H4 (cell line): ENCODE data around the gene EPB41L5. TPM values are rescaled to one million over a fixed set of nuclear protein-coding genes. Genes with fewer than 3 reads are reported as not detected.
"Not testable (repeated sequence)": the region's sequence is repeated elsewhere in the genome, so short reads cannot be mapped to it uniquely, and the experiment has no call there.

Experiments used
- DNase-seq: peaks from one replicate; pipeline ENCODE4 v3.0.0-alpha.2; 2015; ENCODE audit warnings: low spot score
- total RNA-seq: library from RNA; depleted of rRNA; stranded (reverse); fragments of >200 nt; shearing (Covaris generic); gene quantifications from 2 replicates; pipeline ENCODE4 v1.2.3, GENCODE V29; 2014; rRNA removed

The EPB41L5 gene
- total RNA-seq, result 3.5 and 6.6 TPM in 2 replicates

GRCh38 chr2:120012771-120013596 lies at the start of gene EPB41L5:
EPB41L5 (plus strand) TSS chr2:120013077; CDS start chr2:120019085, 6,008 bp downstream.
- peak; percentile 67 for DNase-seq

DNA sequence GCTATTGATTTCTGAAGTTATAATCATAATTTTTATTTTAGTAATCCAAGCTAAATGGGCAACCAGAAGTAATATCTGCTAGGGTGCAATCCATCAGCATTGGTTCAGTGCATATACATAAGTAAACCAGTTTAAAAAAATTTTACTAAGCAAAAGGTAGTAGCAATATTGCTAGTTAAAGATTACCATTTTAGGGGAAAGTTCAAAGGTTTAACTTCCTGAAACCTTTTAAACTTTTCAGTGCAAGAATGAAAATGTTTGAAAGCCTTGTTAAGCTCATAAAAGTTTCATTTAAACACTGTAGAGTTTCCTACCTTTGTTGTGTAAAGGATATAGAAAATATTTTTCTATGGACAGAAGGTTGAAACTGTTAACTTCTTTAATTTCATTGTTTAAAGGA lies 31.0 kb upstream of the EPB41L5 start:
- DNase-seq, result no peak

DNA sequence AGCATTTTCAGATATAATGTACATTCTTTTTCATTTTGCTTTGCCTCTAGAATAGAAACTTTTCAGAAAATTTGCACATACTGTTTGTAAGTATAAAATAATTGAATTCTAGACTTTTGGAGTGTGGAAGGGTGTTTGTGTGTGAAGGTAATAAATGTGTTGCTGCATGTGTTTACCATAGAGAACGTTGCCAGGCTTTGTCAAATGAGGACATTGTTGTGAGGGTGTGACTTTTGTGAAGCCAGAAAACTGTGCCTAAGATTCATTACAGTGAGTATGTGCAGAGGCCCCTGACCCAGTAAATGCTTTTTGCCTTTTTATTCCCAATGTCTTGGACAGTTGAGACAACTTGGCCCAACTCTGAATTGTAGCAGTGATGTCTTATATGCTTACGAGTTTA lies 30.4 kb upstream of the EPB41L5 start:
- no peak for DNase-seq

GRCh38 chr2:119983108-119983507 lies 29.8 kb upstream of the EPB41L5 start:
- DNase-seq, result no peak

GRCh38 chr2:119996148-119996547 lies 16.7 kb upstream of the EPB41L5 start:
- DNase-seq, result no peak

GRCh38 chr2:119996896-119997891 lies 15.7 kb upstream of the EPB41L5 start:
- not testable (repeated sequence) for DNase-seq

GRCh38 chr2:120001471-120001870 lies 11.4 kb upstream of the EPB41L5 start:
- no peak for DNase-seq

GRCh38 chr2:120004254-120004653 lies 8.6 kb upstream of the EPB41L5 start:
- DNase-seq, result no peak

DNA sequence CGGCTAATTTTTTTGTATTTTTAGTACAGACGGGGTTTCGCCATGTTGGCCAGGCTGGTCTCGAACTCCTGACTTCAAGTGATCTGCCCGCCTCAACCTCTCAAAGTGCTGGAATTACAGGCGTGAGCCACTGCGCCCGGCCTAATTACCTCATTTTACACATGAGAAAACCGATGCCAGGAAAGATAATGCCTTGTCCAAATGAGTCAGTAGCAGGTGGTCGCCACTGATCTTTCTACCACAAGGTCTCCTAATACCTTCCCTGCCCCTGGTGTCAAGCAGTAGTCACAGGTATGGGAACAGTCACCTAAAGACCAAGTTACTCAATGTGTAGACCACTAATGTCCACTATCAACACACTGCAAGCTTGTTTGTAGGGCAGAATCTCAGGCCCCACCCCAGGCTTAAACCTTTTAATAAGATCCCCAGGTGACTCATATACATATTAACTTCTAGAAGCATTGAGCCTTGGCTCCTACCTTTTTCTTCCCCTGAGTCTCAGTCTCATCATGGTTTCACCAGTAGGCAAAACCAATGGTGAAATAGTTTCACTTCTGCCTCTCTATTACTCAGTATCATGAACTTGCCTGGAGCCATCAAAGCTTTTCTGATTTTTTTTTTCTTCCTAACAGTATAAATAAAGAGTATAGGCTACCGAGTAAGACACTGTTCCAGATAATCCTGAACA lies 6.9 kb upstream of the EPB41L5 start:
- no peak for DNase-seq

- DNase-seq, result no peak
These were observed 5.0 kb upstream of the EPB41L5 start for GRCh38 chr2:120007851-120008250.

GRCh38 chr2:120012363-120012762 lies 514 bp upstream of the EPB41L5 start:
- DNase-seq, result no peak

GRCh38 chr2:120013597-120014223 lies 833 bp downstream of the EPB41L5 start:
- no peak for DNase-seq

DNA sequence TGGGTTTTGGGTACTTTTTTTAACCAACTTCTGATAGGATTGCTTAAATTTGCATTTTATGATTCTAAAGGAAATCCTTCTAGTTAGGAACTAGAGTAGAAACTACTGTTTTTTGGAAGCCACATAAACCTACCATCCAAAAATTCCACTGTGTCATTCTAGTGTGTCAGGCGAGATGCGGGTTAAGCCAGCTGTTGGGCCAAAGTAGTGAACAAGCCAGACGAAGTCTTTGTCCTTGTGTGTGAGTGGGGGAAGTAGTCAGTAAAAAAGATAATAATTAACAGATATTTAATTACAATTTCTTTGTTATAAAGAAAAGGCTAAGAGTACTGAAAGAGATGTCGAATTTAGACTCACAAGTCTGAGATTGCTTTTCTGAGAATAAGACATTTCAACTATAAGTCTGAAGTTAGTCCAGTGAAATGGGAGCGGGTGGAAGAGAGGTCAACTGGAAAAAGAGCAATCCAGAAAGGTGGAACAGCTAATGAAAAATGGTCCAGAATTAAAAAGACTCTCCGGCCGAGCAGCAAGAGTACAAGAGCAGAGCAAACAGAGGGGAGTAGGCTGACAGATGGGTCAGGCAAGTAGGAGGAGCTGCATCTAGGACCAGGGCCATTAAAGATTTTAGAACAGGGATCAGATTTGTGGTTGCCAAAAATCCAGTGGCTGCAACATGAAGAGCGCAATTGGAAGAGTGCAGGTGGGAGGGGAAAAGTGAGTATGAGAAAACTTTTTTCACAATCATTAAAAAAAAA lies 1.5 kb downstream of the EPB41L5 start:
- DNase-seq, result no peak

DNA sequence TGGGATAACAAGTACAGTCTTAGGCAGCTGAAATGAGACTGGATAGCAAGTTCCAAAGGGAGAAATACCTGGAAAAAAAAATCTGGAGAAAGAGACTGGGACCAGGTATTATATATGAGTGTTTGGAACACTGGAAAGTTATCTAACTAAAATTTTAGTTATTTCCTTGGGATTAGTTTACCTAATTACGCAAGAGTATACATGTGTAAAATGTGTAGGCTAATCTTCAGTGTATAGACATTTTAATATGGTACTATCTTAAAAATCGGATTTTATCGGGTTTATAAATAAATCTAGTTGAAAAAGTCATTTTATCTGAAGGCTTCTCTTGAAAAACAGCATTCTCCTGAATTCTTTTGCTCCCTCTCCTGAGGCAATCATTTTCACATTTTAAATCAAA lies 3.9 kb downstream of the EPB41L5 start:
- no peak for DNase-seq

DNA sequence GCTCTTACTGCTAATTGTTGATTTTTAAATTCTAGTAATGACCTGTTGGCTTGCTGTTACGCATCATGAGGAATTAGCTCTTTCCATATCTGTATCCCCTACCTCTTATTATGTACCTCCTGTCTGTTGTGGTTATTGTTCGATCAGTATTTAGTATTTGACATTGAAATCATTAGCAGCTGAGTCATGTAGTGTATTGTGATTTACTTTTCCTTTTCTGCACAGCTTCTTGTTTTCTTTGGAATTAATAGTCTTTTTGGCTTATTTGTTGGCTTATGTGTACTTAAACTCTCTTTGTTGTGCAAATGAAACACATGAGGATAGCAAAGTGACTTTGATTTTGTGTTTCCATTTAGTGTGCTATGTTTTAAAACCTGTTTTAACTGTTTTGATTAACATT lies 4.3 kb downstream of the EPB41L5 start:
- DNase-seq, result no peak

DNA sequence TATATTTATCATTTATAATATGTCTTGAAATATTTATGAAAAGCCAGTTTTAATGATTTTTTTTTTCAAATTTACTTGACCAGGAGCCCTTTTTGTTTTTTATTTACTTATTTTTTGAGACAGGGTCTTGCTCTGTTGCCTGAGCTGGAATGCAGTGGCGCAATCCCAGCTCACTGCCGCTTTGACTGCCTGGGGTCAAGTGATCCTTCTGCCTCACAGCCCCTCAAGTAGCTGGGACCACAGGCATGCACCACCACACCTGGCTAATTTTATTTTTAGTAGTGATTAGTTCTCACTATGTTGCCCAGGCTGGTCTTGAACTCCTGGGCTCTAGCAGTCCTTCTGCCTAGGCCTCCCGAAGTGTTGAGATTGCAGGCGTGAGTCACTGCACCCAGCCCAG lies 5.7 kb downstream of the EPB41L5 start:
- DNase-seq, result no peak

DNA sequence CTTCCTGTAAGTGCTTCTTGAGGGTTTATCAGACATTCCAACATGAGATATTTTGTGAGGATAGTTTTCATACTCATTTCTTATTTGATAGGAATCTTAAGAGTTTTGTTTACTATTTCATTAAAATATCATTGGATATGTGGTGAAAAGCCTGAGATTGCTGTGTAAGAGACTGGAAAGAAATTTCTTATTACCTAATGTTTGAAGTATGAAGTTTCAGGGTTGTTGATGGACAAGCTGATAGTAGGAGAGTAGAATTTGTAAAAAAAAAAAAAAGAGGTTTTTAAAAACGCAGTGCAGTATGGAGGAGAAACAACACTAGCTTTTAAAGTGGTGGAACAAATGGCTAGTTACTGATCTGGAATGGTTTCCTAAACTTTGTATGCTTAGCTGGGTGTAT lies 7.7 kb downstream of the EPB41L5 start:
- DNase-seq, result no peak

GRCh38 chr2:120022505-120022904 lies 9.6 kb downstream of the EPB41L5 start:
- not testable (repeated sequence) for DNase-seq

- DNase-seq, result no peak
These were observed 14.0 kb downstream of the EPB41L5 start for GRCh38 chr2:120026890-120027289.

DNA sequence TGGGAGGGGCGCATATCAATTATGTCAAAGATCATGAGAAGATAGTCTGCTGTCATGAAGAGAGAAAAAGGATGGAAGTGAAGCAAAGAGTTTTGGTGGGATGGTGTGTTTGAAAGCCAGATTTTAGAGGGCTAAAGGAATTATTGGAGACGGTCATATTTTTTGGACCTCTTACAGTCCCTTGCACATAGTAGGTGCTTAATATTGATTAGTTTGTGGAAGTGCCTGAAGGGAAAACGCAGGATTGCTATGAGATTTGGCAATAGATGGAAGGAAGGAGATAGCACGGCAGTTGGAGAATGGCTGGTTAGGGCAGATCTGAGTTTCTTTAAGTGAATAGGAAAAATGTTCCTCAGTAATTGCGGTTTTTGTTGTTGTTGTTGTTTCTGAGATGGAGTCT lies 15.9 kb downstream of the EPB41L5 start:
- no peak for DNase-seq
